ENCODE measurements around the gene WDR82. TPM values are rescaled to one million over a fixed set of nuclear protein-coding genes. Genes with fewer than 3 reads are reported as not detected.

The WDR82 gene
- total and polyA plus RNA-seq, 2 of the 8 experiments (the other 6 are each of a cell fraction or from before 2014, with no cell fraction given) = 33.5 to 82.7 TPM

DNA sequence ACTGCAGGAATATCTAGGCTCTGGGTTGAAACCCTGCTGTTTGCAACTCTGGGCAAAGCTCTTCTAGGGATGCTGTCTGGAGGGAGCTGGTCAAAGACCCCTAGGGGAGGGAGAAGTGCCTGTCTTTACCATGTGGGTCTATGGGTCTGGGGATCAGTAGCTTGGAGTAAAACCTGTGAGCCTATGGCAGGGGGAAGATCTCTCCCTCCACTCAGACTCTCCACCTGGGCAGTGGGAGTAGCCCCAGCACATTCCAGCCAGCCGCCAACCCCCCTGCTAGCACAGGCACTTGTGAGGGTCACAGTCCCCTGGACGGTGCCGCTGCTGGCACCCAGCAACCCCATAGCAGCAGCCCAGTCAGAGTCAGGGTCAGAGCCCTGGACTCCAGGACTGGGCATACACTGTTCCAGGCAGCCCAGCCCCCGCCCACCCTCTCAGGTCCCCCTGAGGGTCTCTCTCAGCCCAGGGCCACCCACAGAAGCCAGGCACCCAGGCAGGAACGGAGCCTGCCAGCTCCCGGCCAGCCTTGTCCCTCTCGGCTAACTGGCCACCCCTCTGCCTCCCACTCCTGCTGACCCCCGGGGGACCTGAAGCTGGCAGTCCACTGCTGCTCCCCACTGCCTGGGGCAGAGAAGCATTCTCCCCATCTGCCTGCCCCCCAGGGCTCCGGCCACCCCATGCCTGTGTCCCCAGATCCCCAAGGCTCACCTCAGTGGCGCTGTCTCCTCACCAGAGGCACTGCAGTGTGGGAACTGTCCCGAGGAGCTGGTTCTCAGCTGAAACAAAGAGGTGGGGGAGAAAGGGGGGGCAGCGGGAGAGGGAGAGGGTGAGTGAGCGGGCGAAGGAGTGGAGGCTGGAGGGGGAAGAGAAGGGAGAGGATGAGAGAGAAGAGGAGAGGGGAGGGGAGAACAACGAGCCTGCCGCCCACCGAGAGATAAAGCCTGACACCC, 20.0 kb upstream of the WDR82 start:
- peak overlapping the region; percentile 48 for H3K18ac ChIP-seq (ENCODE audit: extremely low read depth, low read length)
- TF ChIP-seq CEBPB (IDR thresholded peaks at IDR 0.05; ENCODE audit: low read depth, low read length) (no peak), ASH2L (IDR thresholded peaks at IDR 0.05; ENCODE audit: low read length) (peak; percentile 1), TEAD4 (IDR thresholded peaks at IDR 0.05; ENCODE audit: low read depth, low read length) (no peak), ZNF274 (IDR thresholded peaks at IDR 0.05; ENCODE audit: borderline replicate concordance, extremely low read depth, low read length) (no peak)
- TF ChIP-seq, protein P1, sequence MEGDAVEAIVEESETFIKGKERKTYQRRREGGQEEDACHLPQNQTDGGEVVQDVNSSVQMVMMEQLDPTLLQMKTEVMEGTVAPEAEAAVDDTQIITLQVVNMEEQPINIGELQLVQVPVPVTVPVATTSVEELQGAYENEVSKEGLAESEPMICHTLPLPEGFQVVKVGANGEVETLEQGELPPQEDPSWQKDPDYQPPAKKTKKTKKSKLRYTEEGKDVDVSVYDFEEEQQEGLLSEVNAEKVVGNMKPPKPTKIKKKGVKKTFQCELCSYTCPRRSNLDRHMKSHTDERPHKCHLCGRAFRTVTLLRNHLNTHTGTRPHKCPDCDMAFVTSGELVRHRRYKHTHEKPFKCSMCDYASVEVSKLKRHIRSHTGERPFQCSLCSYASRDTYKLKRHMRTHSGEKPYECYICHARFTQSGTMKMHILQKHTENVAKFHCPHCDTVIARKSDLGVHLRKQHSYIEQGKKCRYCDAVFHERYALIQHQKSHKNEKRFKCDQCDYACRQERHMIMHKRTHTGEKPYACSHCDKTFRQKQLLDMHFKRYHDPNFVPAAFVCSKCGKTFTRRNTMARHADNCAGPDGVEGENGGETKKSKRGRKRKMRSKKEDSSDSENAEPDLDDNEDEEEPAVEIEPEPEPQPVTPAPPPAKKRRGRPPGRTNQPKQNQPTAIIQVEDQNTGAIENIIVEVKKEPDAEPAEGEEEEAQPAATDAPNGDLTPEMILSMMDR (IDR thresholded peaks at IDR 0.05; ENCODE audit: control extremely low read depth in 1 of 3, insufficient read depth in 1 of 3, low read depth in 1 of 3, low read length in 3 of 3) = peak in 1 of 3 experiments; percentile 4; a peak in 1 of 4 replicates
- peak overlapping the region; percentile 12; the same call in 1 of the 2 replicates for H2BK5ac ChIP-seq (ENCODE audit: low read depth, low read length)
- no peaks in the 10 kb centered on the region for H3K79me1 ChIP-seq (ENCODE audit: low read depth, low read length)
- peak overlapping the region; percentile 75 for H2BK120ac ChIP-seq (replicated peaks; ENCODE audit: low read depth, low read length)
- peak overlapping the region; percentile 39; the same call in 1 of the 2 replicates for H2AK5ac ChIP-seq (ENCODE audit: low read depth, low read length)
- no peak for FAIRE-seq
- H3K9ac ChIP-seq (replicated peaks in 1 of 4; ENCODE audit: extremely low read depth in 1 of 4, low read depth in 3 of 4, low read length in 3 of 4) = no peak overlapping the region
- no peak overlapping the region for H4K8ac ChIP-seq (ENCODE audit: extremely low read depth, insufficient read depth, low read length)
- peak overlapping the region; percentile 87 for H3K4ac ChIP-seq (replicated peaks; ENCODE audit: insufficient read length, low read depth, low read length)
- H4K91ac ChIP-seq (replicated peaks; ENCODE audit: insufficient read length, low read length) = peak overlapping the region; percentile 77
- H3K4me1 ChIP-seq (replicated peaks in 1 of 4; ENCODE audit: control insufficient read depth in 3 of 4, insufficient read depth in 4 of 4, low read length in 3 of 4) = peaks cover 0 to 26% (median 20%) of the 10 kb centered on the region in 4 experiments; a peak in 6 of 7 replicates
- no peak overlapping the region for H4K5ac ChIP-seq (ENCODE audit: insufficient read length, low read depth, low read length)
- no peaks in the 10 kb centered on the region for H3K79me2 ChIP-seq (ENCODE audit: control insufficient read depth in 1 of 2, insufficient read depth in 2 of 2, low read length in 2 of 2)
- H3K56ac ChIP-seq (replicated peaks; ENCODE audit: insufficient read length, low read depth, low read length) = peak overlapping the region; percentile 51
- no peak for DNase-seq (ENCODE audit: low read depth in 1 of 2, low spot score in 2 of 2)
- CTCF ChIA-PET (ENCODE audit: partially characterized antibody) = interaction anchor here (0.9 to 15.3 kb wide), 17 partner anchors 8 to 293 kb away, joined by 3 to 198 read pairs (median 5); partner anchors contain the start of genes GLYCTK and WDR82
- H3K14ac ChIP-seq (ENCODE audit: insufficient read length) = no peak overlapping the region
- H3K23ac ChIP-seq (ENCODE audit: insufficient read length) = no peak overlapping the region
- WGBS, 2 experiments (ENCODE audit: extremely low coverage in 1 of 2, insufficient coverage in 1 of 2, insufficient read length in 1 of 2, insufficient replicate concordance in 2 of 2, low coverage in 1 of 2, low lambda C conversion rate in 2 of 2, missing lambda C conversion rate in 1 of 2) = 32% methylated on average over 14 of the region's 17 CpGs; no CpG with 5 or more reads in 1 of the 2 experiments
- H2BK12ac ChIP-seq (ENCODE audit: low read depth, low read length) = peak overlapping the region; percentile 80; the same call in 1 of the 2 replicates
- no peaks in the 10 kb centered on the region for H3K36me3 ChIP-seq (ENCODE audit: control insufficient read depth in 2 of 4, insufficient read depth in 4 of 4, low read length in 3 of 4)
- POLR2A ChIA-PET (ENCODE audit: partially characterized antibody) = interaction anchor here (0.5 to 6.0 kb wide), 21 partner anchors 10 to 627 kb away, joined by 3 to 39 read pairs (median 4); partner anchors contain the start of genes GLYCTK, TEX264, TNNC1 and WDR82
- 0 out of 2 replicates have a peak overlapping the region, but pooled peaks have one; percentile 72 for H2BK20ac ChIP-seq (ENCODE audit: low read length)
- H3K27ac ChIP-seq (ENCODE audit: low read depth, low read length) = no peak overlapping the region
- H3K4me2 ChIP-seq (ENCODE audit: insufficient read depth in 1 of 2, low read depth in 2 of 2, low read length in 2 of 2) = peak overlapping the region; percentile 70 to 90
- H3K4me3 ChIP-seq (ENCODE audit: extremely low read depth in 1 of 4, insufficient read depth in 2 of 4, low read depth in 3 of 4, low read length in 4 of 4) = peak overlapping the region; percentile 7 to 57 (median 26); a peak in 5 of 8 replicates
- peaks cover 16% of the 10 kb centered on the region for H3K23me2 ChIP-seq (ENCODE audit: low read depth, low read length)
- no peak overlapping the region for H2AFZ ChIP-seq (ENCODE audit: low read length)
- H3K9me3 ChIP-seq (ENCODE audit: insufficient read depth in 2 of 2, low read depth in 1 of 2, low read length in 1 of 2) = no peaks in the 10 kb centered on the region
- H3K27me3 ChIP-seq (replicated peaks in 1 of 4; ENCODE audit: control insufficient read depth in 3 of 4, extremely low read depth in 1 of 4, insufficient read depth in 3 of 4, low read length in 3 of 4) = peaks cover 0 to 8% (median 2%) of the 10 kb centered on the region in 4 experiments; a peak in 3 of 7 replicates
- no peaks in the 10 kb centered on the region for H4K20me1 ChIP-seq (replicated peaks in 1 of 2; ENCODE audit: control insufficient read depth in 1 of 2, insufficient read depth in 2 of 2, low read length in 2 of 2)
- H2BK15ac ChIP-seq (ENCODE audit: low read length) = peak overlapping the region; percentile 97
